ENCODE results near the gene RAPGEFL1. TPM values are rescaled to one million over a fixed set of nuclear protein-coding genes. Genes with fewer than 3 reads are reported as not detected.

The RAPGEFL1 gene
- total and polyA plus RNA-seq, 2 of the 8 experiments (the other 6 are each of a cell fraction or from before 2014, with no cell fraction given) = 20.0 to 20.2 TPM

DNA sequence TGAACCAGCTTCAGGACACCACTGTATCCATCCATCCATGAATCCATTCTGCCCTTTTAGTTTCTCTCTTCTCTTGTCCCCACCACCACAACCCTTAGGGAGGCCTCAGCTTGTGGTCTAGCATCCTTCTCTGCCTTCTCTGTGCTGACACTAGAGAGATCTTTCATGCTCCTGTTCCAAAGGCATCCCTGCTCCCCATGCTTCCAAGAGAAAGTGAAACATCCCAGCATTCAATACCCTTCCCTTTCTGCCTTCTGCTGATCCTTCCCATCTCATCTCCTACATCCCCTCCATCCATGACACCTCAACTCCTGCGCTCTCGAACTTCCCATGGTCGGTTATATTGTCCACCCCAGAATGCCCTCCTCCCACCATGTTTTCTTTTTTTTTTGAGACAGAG lies 10.0 kb downstream of the RAPGEFL1 start:
- CTCF ChIA-PET (ENCODE audit: partially characterized antibody) = interaction anchor here (0.5 to 7.0 kb wide), 4 partner anchors 13 to 1777 kb away, joined by 3 to 61 read pairs (median 3); no protein-coding TSS in a partner anchor
- H3K4me2 ChIP-seq (ENCODE audit: insufficient read depth in 1 of 2, low read depth in 2 of 2, low read length in 2 of 2) = no peak overlapping the region
- H3K79me2 ChIP-seq (ENCODE audit: control insufficient read depth in 1 of 2, insufficient read depth in 2 of 2, low read length in 2 of 2) = no peaks in the 10 kb centered on the region
- H3K4ac ChIP-seq (replicated peaks; ENCODE audit: insufficient read length, low read depth, low read length) = no peak overlapping the region
- H2BK5ac ChIP-seq (ENCODE audit: low read depth, low read length) = no peak overlapping the region
- H3K14ac ChIP-seq (ENCODE audit: insufficient read length) = no peak overlapping the region
- H3K27me3 ChIP-seq (replicated peaks in 1 of 4; ENCODE audit: control insufficient read depth in 3 of 4, extremely low read depth in 1 of 4, insufficient read depth in 3 of 4, low read length in 3 of 4) = no peaks in the 10 kb centered on the region
- no peak overlapping the region for H3K18ac ChIP-seq (ENCODE audit: extremely low read depth, low read length)
- no peak overlapping the region for H3K27ac ChIP-seq (ENCODE audit: low read depth, low read length)
- no peak overlapping the region for H3K9ac ChIP-seq (replicated peaks in 1 of 4; ENCODE audit: extremely low read depth in 1 of 4, low read depth in 3 of 4, low read length in 3 of 4)
- no peaks in the 10 kb centered on the region for H3K9me3 ChIP-seq (ENCODE audit: insufficient read depth in 2 of 2, low read depth in 1 of 2, low read length in 1 of 2)
- H2AFZ ChIP-seq (ENCODE audit: low read length) = no peak overlapping the region
- 93% methylated on average over 3 of the region's 3 CpGs; no CpG with 5 or more reads in 1 of the 2 experiments for WGBS, 2 experiments (ENCODE audit: extremely low coverage in 1 of 2, insufficient coverage in 1 of 2, insufficient read length in 1 of 2, insufficient replicate concordance in 2 of 2, low coverage in 1 of 2, low lambda C conversion rate in 2 of 2, missing lambda C conversion rate in 1 of 2)
- H4K20me1 ChIP-seq (replicated peaks in 1 of 2; ENCODE audit: control insufficient read depth in 1 of 2, insufficient read depth in 2 of 2, low read length in 2 of 2) = peaks cover 0 to 2% of the 10 kb centered on the region in 2 experiments
- H3K36me3 ChIP-seq (ENCODE audit: control insufficient read depth in 2 of 4, insufficient read depth in 4 of 4, low read length in 3 of 4) = peaks cover 0 to 3% (median 0%) of the 10 kb centered on the region in 4 experiments; a peak in 2 of 8 replicates
- H2BK20ac ChIP-seq (ENCODE audit: low read length) = no peak overlapping the region
- H4K91ac ChIP-seq (replicated peaks; ENCODE audit: insufficient read length, low read length) = no peak overlapping the region
- peaks cover 8% of the 10 kb centered on the region for H3K23me2 ChIP-seq (ENCODE audit: low read depth, low read length)
- H4K5ac ChIP-seq (ENCODE audit: insufficient read length, low read depth, low read length) = no peak overlapping the region
- H2BK120ac ChIP-seq (replicated peaks; ENCODE audit: low read depth, low read length) = no peak overlapping the region
- no peak overlapping the region for H2BK12ac ChIP-seq (ENCODE audit: low read depth, low read length)
- no peak overlapping the region for H3K4me3 ChIP-seq (ENCODE audit: extremely low read depth in 1 of 4, insufficient read depth in 2 of 4, low read depth in 3 of 4, low read length in 4 of 4)
- POLR2A ChIA-PET (ENCODE audit: partially characterized antibody) = interaction anchor here (0.7 to 10.5 kb wide), 2 partner anchors 9 to 105 kb away, joined by 3 to 105 read pairs; partner anchors contain the start of gene RAPGEFL1
- no peak overlapping the region for H4K8ac ChIP-seq (ENCODE audit: extremely low read depth, insufficient read depth, low read length)
- H2AK5ac ChIP-seq (ENCODE audit: low read depth, low read length) = no peak overlapping the region
- no peak overlapping the region for H2BK15ac ChIP-seq (ENCODE audit: low read length)
- H3K23ac ChIP-seq (ENCODE audit: insufficient read length) = no peak overlapping the region
- H3K56ac ChIP-seq (replicated peaks; ENCODE audit: insufficient read length, low read depth, low read length) = no peak overlapping the region
- DNase-seq (ENCODE audit: low read depth in 1 of 2, low spot score in 2 of 2) (no peak), FAIRE-seq (no peak)
- no peaks in the 10 kb centered on the region for H3K79me1 ChIP-seq (ENCODE audit: low read depth, low read length)
- peaks cover 0 to 8% (median 5%) of the 10 kb centered on the region in 4 experiments; a peak in 5 of 7 replicates for H3K4me1 ChIP-seq (replicated peaks in 1 of 4; ENCODE audit: control insufficient read depth in 3 of 4, insufficient read depth in 4 of 4, low read length in 3 of 4)
- no peak for TF ChIP-seq PHF8 (conservative IDR thresholded peaks at IDR 0.05; ENCODE audit: low read depth, low read length)
- no peak for TF ChIP-seq SP4 (IDR thresholded peaks at IDR 0.05; ENCODE audit: low read length)

Data from H1 (cell line).